T47D (cell line): ENCODE measurements around the gene TMEM266.

ENCODE experiments used
- DNase-seq, 2 experiments: peaks; one replicate each; pipeline versions ENCODE4 v3.0.0 to v3.0.0-alpha.2; 2011 to 2012; ENCODE audit warnings: low read depth in 1 of 2, low spot score in 1 of 2
- JUND ChIP-seq: IDR thresholded peaks from 2 replicates; pipeline ENCODE4 v1.6.1; 2012; ENCODE audit warnings: low read depth
- in situ Hi-C: cut with HindIII; loops from 2 replicates; pipeline ENCODE4 v1.10.0; 2016; ENCODE audit warnings: low sequenced_read_pairs, low pct_unique_long_range_greater_than_20kb

The TMEM266 gene

DNA sequence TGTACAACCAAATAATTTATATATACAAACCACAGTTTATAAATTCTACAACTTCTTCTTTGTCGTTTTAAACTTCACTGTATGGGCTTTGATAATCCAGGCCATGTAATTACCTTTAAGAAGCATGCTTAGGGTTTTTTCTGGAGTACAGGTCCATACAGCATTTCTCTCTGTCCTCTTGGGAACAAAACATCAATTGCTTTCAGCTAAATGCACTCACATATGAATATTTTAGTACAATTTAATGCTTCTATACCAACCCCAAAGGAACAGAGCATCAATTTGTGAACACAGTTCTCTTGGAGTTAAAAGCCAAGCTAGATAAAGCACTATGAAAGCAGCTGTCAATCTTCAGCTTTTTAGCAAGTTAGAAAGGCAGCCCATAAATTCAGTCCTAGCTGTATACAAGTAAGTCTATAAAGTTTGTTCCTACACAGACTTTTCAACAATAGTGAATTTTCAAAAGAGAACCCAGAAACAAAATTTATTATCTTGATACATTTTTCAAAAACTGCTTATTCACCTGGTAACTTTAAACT, 185.4 kb downstream of the TMEM266 start:
- DNase-seq, result no peak
- no peak for TF ChIP-seq JUND
- in situ Hi-C loops, result no loop called here

DNA sequence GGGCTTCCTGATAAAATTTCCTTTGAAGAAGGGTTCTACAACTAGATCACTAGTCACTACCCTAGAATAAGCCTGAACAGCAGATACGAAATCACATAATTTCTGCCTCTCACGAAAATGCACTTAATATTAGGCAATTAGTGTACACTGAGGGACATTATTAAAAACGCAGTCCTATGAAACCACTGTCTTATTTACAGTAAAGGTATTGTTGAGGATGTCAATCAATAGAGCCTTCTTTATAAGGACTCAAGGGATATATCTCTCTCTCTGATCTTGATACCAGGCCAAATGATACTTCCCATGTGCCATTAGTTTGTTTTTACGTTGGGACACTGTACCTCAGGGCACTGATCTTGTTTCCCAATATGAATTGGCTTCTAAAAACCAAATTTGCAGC, 191.9 kb downstream of the TMEM266 start:
- in situ Hi-C loops, result no loop called here
- no peak for DNase-seq
- no peak for TF ChIP-seq JUND

GRCh38 chr15:76252249-76252648, 192.5 kb downstream of the TMEM266 start:
- TF ChIP-seq JUND, result no peak
- in situ Hi-C loops, result no loop called here
- DNase-seq, result no peak

DNA sequence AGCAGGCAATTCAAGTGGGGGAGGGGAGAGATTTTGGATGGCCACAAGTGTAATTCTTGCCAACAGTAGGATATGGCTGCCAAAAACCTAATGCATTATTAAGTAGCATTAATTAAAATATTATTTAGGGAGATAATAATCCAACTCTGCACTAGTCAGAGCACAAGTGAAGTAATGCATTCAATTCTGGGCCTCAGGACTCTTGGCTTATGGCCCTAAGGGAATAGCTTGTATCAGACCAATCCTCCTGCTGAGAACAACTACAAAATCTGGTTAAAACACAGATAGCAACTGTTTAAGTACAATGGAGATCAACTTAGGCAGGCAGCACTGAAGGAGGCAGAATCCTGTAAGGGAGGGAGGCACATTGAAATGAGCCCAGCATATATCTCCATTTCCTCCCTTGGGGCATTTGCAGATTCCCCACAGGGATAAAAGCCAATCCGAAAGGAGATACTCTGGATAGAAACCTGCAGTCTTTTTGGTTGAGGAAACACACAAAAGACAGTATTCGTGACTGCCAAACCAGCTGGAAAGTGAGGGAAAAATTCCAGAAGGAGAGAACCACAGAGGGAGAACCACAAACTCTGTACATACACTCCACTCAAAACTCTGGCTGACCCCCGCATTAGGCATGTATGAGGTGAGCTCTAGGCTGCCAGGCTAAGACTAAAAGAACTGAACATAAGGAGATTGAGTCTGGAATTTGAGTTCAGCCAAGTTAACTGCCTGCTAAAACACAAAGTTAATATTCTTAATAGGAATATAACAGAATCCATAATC, 194.1 kb downstream of the TMEM266 start:
- no peak for DNase-seq
- in situ Hi-C loops, result no loop called here
- no peak for TF ChIP-seq JUND
